NCI-H774 (cell line): Measurements from ENCODE around the gene MRM2.
A peak's percentile ranks its signal among the peaks of the same experiment; 100 is the strongest.

Experiments used
- DNase-seq: peaks from one replicate; lab custom pipeline; 2025; lab: John Stamatoyannopoulos, UW

Gene MRM2

GRCh38 chr7:2203766-2204300 lies 38.2 kb downstream of the MRM2 start:
- no peak for DNase-seq

- no peak for DNase-seq
These were observed 38.9 kb downstream of the MRM2 start for GRCh38 chr7:2202901-2203765.

- DNase-seq, result no peak
These were observed 39.6 kb downstream of the MRM2 start for GRCh38 chr7:2202361-2202761.

GRCh38 chr7:2201686-2202360 lies 40.2 kb downstream of the MRM2 start:
- no peak for DNase-seq

- DNase-seq, result no peak
These were observed 40.9 kb downstream of the MRM2 start for GRCh38 chr7:2201128-2201527.

- no peak for DNase-seq
These were observed 41.4 kb downstream of the MRM2 start for GRCh38 chr7:2200584-2200980.

- no peak for DNase-seq
These were observed 41.9 kb downstream of the MRM2 start for GRCh38 chr7:2199956-2200583.

- DNase-seq, result no peak
These were observed 42.5 kb downstream of the MRM2 start for GRCh38 chr7:2199528-2199927.

GRCh38 chr7:2198760-2199159 lies 43.2 kb downstream of the MRM2 start:
- no peak for DNase-seq

- peak; percentile 85 for DNase-seq
These were observed 43.8 kb downstream of the MRM2 start for GRCh38 chr7:2198206-2198605.

- no peak for DNase-seq
These were observed 44.4 kb downstream of the MRM2 start for GRCh38 chr7:2197436-2198155.

GRCh38 chr7:2196381-2197378 lies 45.3 kb downstream of the MRM2 start:
- no peak for DNase-seq

GRCh38 chr7:2195400-2196246 lies 46.4 kb downstream of the MRM2 start:
- DNase-seq, result no peak

- no peak for DNase-seq
These were observed 48.3 kb downstream of the MRM2 start for GRCh38 chr7:2193575-2194305.

GRCh38 chr7:2192831-2193534 lies 49.0 kb downstream of the MRM2 start:
- peak; percentile 92 for DNase-seq

GRCh38 chr7:2191016-2191415 lies 51.0 kb downstream of the MRM2 start:
- DNase-seq, result peak; percentile 69

- DNase-seq, result peak; percentile 78
These were observed 51.5 kb downstream of the MRM2 start for GRCh38 chr7:2190531-2190930.

- no peak for DNase-seq
These were observed 55.8 kb downstream of the MRM2 start for GRCh38 chr7:2186166-2186565.
